C4-2B (cell line): Measurements from ENCODE around the gene CNGA3.

Experiments used
- CTCF ChIP-seq: fragments of 450-650 bp; conservative IDR thresholded peaks from 2 replicates; pipeline ENCODE4 v1.5.1; 2017; ENCODE audit warnings: mild to moderate bottlenecking
- ZFX ChIP-seq: fragments of 450-650 bp; IDR thresholded peaks from 2 replicates; pipeline ENCODE4 v1.6.1; 2017

DNA sequence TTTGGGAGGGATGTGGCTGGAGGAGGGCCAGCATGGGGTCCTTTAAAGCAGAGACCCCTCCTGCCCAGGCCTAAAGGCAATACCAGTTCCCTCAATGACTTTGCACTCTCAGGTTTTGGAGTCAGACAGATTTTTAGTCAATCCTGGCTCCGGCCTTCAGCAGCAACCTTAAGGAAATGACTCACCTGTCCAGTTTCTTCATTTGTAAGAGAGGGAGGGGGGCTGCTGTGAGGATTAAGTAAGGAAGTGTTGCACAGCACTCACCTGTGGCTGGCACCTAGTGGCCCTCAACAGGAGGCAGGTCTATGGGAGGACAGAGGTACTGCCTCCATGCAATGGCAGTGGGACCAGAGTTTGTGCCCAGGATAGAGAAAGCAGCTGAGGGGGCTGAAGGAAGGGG lies 13.7 kb downstream of the CNGA3 start:
- no peak for TF ChIP-seq CTCF
- TF ChIP-seq ZFX, result no peak
